GM19328 (cell line): ENCODE results near the gene SEMA6A.

Source experiments
- ATAC-seq: cut with Tn5 transposase; IDR thresholded peaks from one replicate; pipeline ENCODE4 v1.9.1; 2021; ENCODE audit warnings: mild to moderate bottlenecking, moderate library complexity; ENCODE audit not compliant: unreplicated experiment

Gene SEMA6A

GRCh38 chr5:116466727-116467464 is 107.7 kb downstream of the SEMA6A start:
- no peak for ATAC-seq

GRCh38 chr5:116465411-116465810 is 109.2 kb downstream of the SEMA6A start:
- no peak for ATAC-seq

GRCh38 chr5:116464144-116464708 is 110.4 kb downstream of the SEMA6A start:
- ATAC-seq, result no peak

- no peak for ATAC-seq
These were observed 112.1 kb downstream of the SEMA6A start for GRCh38 chr5:116462500-116462899.

- ATAC-seq, result no peak
These were observed 115.3 kb downstream of the SEMA6A start for GRCh38 chr5:116459301-116459700.

GRCh38 chr5:116457062-116457461 is 117.6 kb downstream of the SEMA6A start:
- no peak for ATAC-seq

DNA sequence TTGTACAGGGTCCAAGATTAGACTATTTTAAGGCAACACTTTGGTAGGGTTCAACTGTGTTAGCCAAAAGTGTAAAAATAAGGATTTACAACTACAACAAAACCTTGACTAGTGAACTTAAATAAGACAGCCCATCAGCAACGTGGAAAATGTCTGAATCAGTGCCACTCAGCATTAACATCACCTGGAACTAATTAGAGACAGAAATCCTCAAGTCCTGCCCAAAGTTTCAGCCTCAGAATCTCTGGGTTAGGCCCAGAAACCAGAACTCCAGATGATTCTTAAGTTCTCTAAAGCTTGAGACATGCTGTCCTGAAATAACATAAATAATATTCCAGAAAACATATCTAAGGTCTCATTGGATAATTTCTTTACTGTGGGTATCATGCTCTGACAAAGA is 118.6 kb downstream of the SEMA6A start:
- ATAC-seq, result no peak

DNA sequence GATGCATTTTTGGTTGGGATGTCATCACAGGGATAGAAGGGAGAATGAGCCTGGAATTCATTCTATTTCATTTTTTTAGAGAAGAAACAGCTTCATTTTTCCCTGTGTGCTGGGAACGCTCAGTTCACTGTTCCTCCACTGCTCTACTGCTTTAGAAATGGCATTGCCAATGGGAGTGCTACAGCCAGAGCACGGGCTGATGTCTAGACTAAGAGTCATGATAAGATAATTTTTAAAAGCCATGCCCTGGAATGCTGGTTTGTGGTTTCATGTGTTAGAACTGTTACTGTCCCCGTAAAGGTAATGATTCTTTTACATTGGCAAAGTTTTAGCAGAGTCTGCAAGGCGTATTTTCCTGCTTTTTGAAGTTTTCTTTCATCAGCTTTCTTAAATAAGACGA is 119.6 kb downstream of the SEMA6A start:
- no peak for ATAC-seq

DNA sequence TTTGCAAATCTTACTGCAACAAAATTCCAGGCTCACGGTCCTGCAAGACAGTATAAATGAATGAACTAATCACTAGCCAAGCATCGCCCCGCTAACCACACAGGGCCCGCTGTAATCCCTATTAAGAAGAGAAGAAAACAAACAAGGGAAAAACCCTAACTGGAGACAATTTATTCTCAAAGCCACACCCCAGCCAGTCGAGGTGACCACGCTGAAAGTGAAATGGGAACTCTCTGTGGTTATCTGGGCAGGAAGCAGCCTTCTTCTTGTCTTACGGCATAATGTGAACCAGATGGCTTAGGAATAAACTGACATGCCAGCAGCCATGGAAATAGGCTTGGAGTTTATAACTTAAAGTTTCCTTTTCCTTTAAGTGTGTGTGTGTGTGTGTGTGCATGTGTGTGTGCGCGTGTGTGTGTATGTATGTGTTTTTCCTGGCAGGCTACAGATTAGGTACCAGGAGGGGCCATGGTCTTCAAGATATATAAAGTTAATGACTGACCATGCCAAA is 120.2 kb downstream of the SEMA6A start:
- peak; percentile 96 for ATAC-seq

GRCh38 chr5:116453988-116454411 is 120.6 kb downstream of the SEMA6A start:
- no peak for ATAC-seq

- no peak for ATAC-seq
These were observed 121.8 kb downstream of the SEMA6A start for GRCh38 chr5:116452774-116453368.

DNA sequence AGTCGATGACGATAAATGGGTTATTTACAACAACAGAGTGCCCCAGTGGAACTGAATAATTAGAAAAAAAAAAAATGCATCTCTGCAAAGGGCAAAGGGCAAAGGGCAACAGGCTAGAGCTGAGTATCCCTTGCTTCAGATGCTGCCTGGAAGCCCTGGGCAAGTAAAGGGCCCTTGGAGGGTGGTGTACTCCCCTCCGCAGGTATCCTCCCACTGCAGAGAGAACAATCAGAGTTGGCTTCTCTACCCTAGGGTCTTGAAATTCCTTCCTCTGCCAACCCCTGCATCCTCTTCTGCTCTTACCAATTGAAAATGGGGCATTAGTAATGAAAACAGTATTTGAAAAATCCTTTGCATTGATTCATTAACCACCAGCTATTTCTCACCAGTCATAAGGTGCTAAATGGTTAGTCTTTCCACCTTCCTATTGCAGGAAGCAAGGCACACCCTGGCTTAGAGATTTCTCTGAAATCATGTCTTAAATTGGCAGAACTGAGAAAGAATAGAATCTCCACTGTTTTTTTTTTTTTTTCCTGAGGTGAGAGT is 122.6 kb downstream of the SEMA6A start:
- no peak for ATAC-seq

GRCh38 chr5:116451066-116451465 is 123.6 kb downstream of the SEMA6A start:
- ATAC-seq, result no peak

GRCh38 chr5:116449458-116449857 is 125.2 kb downstream of the SEMA6A start:
- ATAC-seq, result no peak

DNA sequence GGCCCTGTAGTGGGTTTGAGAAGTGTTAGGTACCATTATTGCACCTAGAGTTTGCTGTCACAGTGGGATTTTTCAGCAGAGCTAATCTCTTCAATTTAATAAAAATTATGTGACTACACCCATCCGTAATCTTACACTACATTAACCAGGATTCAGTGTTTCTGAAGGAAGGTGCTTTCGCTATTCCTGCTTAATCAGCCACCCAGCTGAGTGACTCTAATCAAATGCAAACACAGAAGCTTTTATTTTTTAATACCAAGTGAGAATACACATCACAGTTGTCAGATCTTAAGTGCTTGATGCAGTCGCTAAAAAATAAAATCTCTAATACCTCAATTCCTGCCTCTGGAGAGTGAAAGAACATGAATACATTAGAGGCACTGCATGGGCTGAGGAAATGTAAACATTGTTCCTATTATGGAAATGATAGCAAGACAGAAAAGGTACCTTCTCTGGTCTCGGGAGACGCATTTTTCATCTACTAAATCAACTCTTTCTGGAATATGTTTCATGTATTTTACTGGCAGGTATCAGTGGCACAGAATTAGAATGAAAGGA is 125.7 kb downstream of the SEMA6A start:
- no peak for ATAC-seq

- no peak for ATAC-seq
These were observed 126.2 kb downstream of the SEMA6A start for GRCh38 chr5:116448450-116448849.

DNA sequence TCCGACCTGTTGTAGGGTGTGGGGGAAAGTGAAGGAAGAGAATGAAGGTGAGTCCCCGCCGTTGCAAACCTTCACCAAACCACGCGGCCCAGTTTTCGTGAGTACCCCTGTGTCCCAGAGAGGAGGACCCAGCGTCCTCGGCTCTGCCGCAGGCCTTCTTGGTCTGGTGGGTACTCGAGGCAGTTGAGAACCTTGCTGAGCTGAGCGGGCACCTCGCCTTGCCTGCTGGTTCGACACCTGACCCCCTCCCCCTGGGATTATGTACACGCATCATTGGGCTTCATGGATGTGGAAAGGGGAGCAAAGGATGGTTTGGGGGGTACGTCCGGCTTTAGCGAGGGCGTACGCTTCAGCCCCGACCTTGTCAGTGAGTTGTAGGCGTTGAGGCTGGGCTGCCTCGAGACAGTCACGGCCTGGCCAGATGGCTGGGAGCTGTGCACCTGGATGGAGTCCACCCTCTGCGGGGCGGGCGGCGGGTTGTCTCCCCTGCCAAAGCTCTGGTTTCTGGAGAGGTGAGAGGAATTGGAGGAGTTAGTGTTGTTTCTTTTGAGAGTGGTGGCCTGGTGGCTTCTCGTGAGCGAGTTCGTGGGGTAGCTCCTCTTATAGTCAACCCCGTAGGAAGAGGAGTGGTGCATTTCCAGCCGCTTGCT is 128.1 kb downstream of the SEMA6A start:
- no peak for ATAC-seq

- no peak for ATAC-seq
These were observed 129.3 kb downstream of the SEMA6A start for GRCh38 chr5:116445311-116445710.

DNA sequence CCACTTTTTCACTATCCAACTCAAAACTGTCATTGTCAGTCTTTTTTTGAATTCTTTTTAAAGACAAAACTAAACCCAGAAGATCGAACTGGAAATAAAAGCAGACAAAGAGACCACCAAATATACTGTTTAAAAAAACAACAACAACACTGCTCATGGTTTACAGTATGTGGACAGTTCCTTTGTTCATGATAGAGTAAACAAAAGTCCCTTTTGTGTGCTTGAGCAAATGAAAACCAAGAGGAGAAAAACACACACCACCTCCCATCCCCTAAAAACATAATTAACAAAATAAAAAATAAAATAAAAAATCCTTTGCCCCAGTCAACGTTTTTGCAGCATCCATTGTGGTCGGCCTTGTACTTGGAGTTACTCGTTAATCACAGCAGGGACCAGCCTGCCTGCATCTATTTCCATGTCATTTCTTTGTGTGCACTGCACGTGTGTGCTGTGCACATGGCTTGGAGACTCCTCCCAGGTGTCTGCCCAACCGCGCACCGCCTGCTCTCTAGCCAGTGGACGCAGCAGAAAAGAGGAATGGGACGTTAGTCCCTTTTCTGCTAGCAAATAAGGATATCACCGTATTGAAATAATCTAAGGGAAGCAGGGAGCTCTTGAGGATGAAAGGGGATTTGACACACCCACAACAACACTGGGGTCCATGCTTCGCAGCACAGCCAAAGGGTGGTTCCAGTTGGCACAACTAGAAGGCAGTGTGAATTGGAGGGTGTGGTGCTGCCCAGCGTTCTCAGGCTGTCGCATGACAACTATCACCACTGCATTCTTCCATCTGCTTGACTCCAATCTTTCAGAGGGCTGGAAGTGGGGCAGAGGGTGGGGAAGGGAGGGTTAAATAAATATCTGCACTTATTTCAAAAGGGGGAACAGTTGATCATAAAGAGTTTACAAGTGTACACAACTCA is 130.0 kb downstream of the SEMA6A start:
- ATAC-seq, result no peak
